Coronary artery (tissue), 2 donors: ENCODE measurements around the gene GRB10.

Source experiments
- DNase-seq: peaks from one replicate; pipeline ENCODE4 v3.0.0-alpha.2; 2017; ENCODE audit warnings: low spot score
- H3K27ac ChIP-seq, 2 donors: fragments of 200-600 bp; sonication (generic); one replicate each; pipeline ENCODE4 v1.5.1; 2016 to 2019
- H3K4me3 ChIP-seq: fragments of 200-600 bp; sonication (generic); 2 replicates; pipeline ENCODE4 v1.5.1; 2016; ENCODE audit warnings: mild to moderate bottlenecking, moderate library complexity
- TF ChIP-seq, protein P1 (sequence below): fragments of 200-600 bp; sonication (generic); IDR thresholded peaks from one replicate; pipeline ENCODE4 v1.5.1; 2019; ENCODE audit warnings: antibody characterized with exemption

The GRB10 gene

DNA sequence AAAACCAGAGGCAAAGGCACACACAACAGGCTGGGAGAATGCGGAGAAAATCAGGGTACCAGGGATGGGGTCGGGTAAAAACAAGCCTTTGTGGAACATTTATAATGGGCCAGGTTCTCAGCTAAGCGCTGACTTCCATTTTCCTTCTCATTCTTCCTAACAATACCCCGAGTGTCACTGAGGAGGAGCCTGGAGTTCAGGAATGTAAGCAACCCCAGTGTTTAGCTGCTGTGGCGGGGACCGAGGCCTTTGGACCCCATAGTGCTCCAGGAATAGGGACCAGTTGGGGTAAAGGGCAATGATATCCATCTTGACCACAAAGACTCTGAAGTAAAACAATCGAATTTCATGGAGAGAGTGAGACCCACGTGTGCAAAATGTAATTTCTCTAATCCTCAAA lies 34.2 kb downstream of the GRB10 start:
- Histone ChIP-seq H3K27ac (no peak overlapping the region), H3K4me3 (no peak overlapping the region)
- DNase-seq, result no peak
- TF ChIP-seq, protein P1, sequence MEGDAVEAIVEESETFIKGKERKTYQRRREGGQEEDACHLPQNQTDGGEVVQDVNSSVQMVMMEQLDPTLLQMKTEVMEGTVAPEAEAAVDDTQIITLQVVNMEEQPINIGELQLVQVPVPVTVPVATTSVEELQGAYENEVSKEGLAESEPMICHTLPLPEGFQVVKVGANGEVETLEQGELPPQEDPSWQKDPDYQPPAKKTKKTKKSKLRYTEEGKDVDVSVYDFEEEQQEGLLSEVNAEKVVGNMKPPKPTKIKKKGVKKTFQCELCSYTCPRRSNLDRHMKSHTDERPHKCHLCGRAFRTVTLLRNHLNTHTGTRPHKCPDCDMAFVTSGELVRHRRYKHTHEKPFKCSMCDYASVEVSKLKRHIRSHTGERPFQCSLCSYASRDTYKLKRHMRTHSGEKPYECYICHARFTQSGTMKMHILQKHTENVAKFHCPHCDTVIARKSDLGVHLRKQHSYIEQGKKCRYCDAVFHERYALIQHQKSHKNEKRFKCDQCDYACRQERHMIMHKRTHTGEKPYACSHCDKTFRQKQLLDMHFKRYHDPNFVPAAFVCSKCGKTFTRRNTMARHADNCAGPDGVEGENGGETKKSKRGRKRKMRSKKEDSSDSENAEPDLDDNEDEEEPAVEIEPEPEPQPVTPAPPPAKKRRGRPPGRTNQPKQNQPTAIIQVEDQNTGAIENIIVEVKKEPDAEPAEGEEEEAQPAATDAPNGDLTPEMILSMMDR, result no peak

DNA sequence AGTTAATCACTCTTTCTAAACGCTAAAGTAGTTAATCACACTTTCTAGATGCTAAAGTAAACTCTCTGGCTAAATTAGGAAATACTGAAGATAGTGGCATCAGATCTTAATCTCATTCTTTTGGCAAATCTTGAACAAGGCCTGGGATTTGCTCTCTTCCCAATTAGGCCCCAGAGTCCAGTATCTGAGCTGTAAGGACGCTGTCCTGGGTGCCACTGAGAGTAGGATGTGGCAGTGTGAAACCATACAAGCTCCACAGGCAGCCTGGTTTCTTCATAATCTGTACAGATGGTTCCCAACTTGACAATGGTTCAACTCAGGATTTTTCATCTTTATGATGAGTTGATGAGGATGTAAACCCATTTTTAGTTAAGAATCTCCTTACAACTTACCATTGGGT lies 36.9 kb downstream of the GRB10 start:
- TF ChIP-seq, protein P1, result no peak

DNA sequence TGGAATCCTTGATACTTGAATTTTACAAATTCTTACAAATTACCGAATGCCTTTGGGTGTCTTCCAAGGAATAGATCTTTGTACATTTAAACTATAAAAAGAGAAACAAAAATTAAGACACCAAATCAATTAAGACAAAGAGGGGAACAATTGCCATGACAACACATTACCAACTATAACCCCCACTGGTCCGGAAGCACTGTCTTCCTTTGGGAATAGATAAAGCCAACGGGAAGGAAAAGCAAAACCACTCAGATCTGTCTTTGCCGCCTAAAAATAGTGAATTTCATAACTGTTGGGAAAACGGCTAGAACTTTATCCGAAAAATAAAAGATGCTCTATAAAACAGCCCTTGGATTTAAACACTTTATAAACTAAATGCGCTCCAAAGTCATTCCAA lies 37.4 kb downstream of the GRB10 start:
- no peak overlapping the region for H3K27ac ChIP-seq
- no peak for DNase-seq
- TF ChIP-seq, protein P1, result no peak
- no peak overlapping the region for H3K4me3 ChIP-seq

More for the DNA sequence above, 36.9 kb downstream of the GRB10 start:
- DNase-seq, result no peak
- H3K4me3 ChIP-seq, result no peak overlapping the region
- H3K27ac ChIP-seq, result no peak overlapping the region

DNA sequence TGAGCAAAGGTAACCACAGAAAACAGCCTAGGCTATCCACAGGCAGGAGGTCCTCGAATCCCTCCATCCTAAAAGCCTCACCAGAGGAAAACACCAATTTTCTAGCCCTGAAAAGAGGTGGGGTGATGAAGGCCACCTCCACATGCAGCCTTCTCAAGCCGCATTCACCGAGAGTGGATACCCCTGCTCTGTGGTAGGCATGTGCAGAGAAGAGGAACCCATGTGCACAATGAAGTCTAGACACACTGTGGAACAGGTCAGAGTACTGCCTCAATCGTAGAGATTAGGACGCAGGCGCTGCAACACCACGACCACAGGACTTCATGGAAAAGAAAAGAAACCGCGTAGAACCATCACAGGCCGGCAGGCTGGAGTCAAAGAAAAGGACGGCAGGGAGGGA lies 38.8 kb downstream of the GRB10 start:
- TF ChIP-seq, protein P1, result no peak
- Histone ChIP-seq H3K4me3 (no peak overlapping the region), H3K27ac (no peak overlapping the region)
- DNase-seq, result no peak

DNA sequence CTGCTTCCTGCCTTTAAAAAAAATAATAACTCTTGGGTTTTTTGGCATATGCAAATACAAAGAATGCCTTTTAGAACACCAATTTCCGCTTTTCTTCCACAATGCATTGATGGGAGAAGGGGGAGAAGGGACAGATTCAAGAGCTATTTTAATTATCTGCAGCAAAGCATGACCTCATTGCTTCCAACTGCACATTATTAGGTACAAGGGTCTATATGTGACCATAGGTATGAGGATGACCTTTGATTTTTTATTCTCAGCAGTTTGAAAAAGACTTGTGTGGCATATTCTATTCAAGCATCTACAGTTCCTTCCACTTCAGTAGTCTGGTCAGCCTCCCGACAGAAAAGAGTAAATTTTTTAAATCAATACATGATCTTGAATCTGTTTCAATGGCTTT lies 39.7 kb downstream of the GRB10 start:
- H3K4me3 ChIP-seq, result no peak overlapping the region
- no peak for DNase-seq
- no peak overlapping the region for H3K27ac ChIP-seq
- TF ChIP-seq, protein P1, result no peak

DNA sequence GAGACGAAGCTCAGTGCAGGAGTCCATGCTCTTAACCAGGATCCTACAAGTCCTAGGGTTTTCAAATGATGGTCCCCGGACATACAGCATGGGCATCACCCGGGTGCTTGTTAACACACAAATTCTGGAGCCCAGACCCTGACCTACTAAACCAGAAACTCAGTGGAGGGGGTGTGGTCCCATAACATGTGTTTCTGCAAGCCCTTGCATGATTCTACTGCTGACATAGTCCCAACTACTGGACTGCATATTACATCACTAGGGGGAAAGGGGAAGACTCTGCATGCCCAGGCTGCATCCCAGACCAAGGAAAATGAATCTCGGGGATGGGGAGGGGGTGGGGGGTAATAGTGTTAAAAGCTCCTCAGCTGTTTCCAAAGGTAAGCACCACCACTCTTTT lies 40.3 kb downstream of the GRB10 start:
- TF ChIP-seq, protein P1, result no peak
- no peak overlapping the region for H3K4me3 ChIP-seq
- no peak for DNase-seq
- no peak overlapping the region for H3K27ac ChIP-seq

DNA sequence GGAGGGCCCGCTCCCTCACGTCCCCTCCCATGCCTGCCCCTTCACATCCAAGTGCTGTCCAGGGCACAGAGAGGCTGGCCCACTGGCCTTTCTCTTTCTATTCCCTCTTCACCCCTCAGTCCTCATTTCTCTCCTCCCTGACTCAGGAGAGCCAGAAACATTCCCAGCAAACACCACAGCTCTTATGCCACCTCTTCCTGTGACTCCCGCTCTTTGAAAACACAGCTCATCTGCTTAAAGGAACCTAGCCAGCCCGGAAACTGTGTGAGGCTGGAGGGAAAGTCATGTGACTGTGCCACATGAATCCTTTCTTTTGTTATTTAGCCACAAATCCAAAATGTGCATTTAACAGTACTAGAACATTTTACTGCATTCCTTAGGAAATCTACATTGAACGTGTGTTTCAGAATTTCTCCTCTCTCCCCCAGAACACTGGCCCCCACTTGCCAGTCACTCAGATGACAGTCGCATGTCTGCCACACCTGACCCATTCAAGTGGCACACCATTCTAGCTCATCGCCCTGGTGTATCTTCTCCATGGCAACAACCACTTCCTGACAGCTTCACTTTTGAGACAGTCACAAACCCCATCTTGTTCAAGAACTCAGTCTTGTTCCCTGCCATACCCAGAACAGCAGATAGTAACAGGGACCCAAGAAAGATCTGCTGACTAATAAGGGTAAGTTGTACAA lies 42.8 kb downstream of the GRB10 start:
- TF ChIP-seq, protein P1, result no peak
- no peak overlapping the region for H3K27ac ChIP-seq
- H3K4me3 ChIP-seq, result no peak overlapping the region
- DNase-seq, result no peak
